Body of pancreas (tissue), 4 donors: ENCODE results near the gene NEK1. TPM values are rescaled to one million over a fixed set of nuclear protein-coding genes. Genes with fewer than 3 reads are reported as not detected.

Experiments
- ATAC-seq: fragments of 150-250 bp; one replicate; pipeline ENCODE4 v1.9.1; 2016
- DNase-seq, 4 donors: peaks; one replicate each; pipeline ENCODE4 v3.0.0-alpha.2; 2019
- H3K27ac ChIP-seq, 4 donors: fragments of 200-600 bp; sonication (generic); 1 replicate in 3 of 4; 2 replicates in 1 of 4; pipeline versions ENCODE4 v1.5.1 to v1.6.1; 2016 to 2019; ENCODE audit warnings: mild to moderate bottlenecking in 1 of 4, mixed read lengths in 1 of 4, moderate library complexity in 1 of 4
- H3K27me3 ChIP-seq, 2 donors: fragments of 200-600 bp; sonication (generic); one replicate each; pipeline ENCODE4 v1.6.0; 2016; ENCODE audit warnings: mild to moderate bottlenecking in 1 of 2
- H3K36me3 ChIP-seq, 2 donors: fragments of 200-600 bp; sonication (generic); replicated peaks in 1 of 2; 2 replicates each; pipeline ENCODE4 v1.5.1; 2016; ENCODE audit warnings: low read depth in 2 of 2; ENCODE audit not compliant: insufficient read depth in 1 of 2
- H3K4me1 ChIP-seq: fragments of 200-600 bp; sonication (generic); one replicate; pipeline ENCODE4 v1.6.0; 2016
- H3K4me3 ChIP-seq, 2 donors: fragments of 200-600 bp; sonication (generic); 1 replicate in 1 of 2; 2 replicates in 1 of 2; pipeline ENCODE4 v1.5.1; 2016 to 2019
- H3K9me3 ChIP-seq, 3 donors: fragments of 200-600 bp; sonication (generic); 1 replicate in 2 of 3; 2 replicates in 1 of 3; pipeline ENCODE4 v1.5.1; 2016
- POLR2A ChIP-seq, 3 donors: fragments of 450-650 bp; IDR thresholded peaks; one replicate each; pipeline ENCODE4 v1.6.1; 2016; ENCODE audit warnings: antibody characterized with exemption in 3 of 3, mild to moderate bottlenecking in 2 of 3
- WGBS, 2 donors: methylation state at CpG; one replicate each; pipeline ENCODE4 v1.1.5; 2017; 5-methylcytosine and 5-hydroxymethylcytosine counted together
- intact Hi-C: fragments of 100-400 bp; cut with DNase I; formaldehyde crosslinking; loops from one replicate; pipeline ENCODE4 v1.15.1; 2023
- total RNA-seq, 2 donors: library from RNA; depleted of rRNA; stranded (reverse); fragments of >200 nt; gene quantifications; one replicate each; pipeline ENCODE4 v1.1.0, GENCODE V29; 2016
- TF ChIP-seq, protein P1 (sequence below), 7 experiments: fragments of 450-650 bp in 4 of 7; fragments of 200-600 bp in 3 of 7; sonication (generic) in 3 of 7; IDR thresholded peaks; one replicate each; pipeline ENCODE4 v1.5.1; 2016 to 2019; ENCODE audit warnings: antibody characterized with exemption in 7 of 7

NEK1 gene
- total RNA-seq, 2 donors from 2014 or later, result 6.3 to 12.2 TPM

DNA sequence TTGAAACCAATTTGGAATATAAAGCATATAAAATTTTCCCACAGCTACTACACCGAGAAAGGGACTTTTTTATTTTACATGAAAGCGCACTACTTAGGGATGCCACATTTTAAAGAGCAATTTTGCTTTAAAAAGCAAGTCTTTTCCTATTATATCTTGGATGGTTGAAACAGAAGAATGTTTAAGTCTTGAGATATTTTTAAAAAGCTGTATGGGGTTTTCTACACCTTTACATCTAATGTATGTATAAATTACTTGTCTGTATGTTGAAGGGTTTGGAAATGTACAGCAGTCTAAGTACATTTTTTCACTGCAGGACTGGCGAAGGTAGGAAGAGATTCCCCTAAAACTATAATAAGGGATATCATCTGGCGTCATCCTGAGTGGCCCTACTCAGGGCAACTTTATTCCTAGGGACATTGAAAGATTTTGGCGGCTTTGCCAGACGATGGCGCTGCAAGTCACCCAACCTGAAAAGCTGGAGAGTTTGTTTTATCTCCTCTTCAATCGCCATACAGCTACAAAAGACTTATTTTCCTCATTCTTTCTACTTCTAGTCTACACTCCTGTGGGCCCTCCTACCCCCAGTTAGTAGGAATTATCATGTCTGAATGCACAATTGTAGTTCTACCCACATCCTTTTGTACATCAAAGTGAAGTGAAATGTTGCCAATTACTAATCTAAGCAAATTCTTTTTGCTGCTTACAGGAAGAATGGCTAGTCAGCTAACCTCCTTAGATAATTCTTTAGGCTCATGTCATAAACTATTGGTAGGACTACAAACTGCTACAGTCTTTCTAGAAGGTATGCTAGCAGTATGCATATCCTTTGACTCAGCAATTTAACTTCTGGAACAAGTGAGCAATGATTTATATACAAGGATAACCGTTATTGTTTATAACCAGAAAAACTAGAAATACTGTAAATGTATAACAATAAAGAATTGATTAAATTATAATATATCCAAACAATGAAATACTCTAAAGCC, 782 bp upstream of the NEK1 start:
- H3K27ac ChIP-seq, result peak overlapping the region; percentile 83 to 98 (median 90)
- H3K4me3 ChIP-seq, result peak overlapping the region; percentile 35 to 92
- intact Hi-C loops, result no loop called here
- H3K4me1 ChIP-seq, result peaks cover 23% of the 10 kb centered on the region
- no peaks in the 10 kb centered on the region for H3K36me3 ChIP-seq
- no peaks in the 10 kb centered on the region for H3K27me3 ChIP-seq
- TF ChIP-seq, protein P1, sequence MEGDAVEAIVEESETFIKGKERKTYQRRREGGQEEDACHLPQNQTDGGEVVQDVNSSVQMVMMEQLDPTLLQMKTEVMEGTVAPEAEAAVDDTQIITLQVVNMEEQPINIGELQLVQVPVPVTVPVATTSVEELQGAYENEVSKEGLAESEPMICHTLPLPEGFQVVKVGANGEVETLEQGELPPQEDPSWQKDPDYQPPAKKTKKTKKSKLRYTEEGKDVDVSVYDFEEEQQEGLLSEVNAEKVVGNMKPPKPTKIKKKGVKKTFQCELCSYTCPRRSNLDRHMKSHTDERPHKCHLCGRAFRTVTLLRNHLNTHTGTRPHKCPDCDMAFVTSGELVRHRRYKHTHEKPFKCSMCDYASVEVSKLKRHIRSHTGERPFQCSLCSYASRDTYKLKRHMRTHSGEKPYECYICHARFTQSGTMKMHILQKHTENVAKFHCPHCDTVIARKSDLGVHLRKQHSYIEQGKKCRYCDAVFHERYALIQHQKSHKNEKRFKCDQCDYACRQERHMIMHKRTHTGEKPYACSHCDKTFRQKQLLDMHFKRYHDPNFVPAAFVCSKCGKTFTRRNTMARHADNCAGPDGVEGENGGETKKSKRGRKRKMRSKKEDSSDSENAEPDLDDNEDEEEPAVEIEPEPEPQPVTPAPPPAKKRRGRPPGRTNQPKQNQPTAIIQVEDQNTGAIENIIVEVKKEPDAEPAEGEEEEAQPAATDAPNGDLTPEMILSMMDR (IDR thresholded peaks at IDR 0.05), result peak; percentile 46 to 75 (median 61)
- no peak for TF ChIP-seq POLR2A (IDR thresholded peaks at IDR 0.05)
- DNase-seq, result peak; percentile 56 to 79 (median 72)
- peak; percentile 62 for ATAC-seq
- no peaks in the 10 kb centered on the region for H3K9me3 ChIP-seq
- 2% methylated on average over 9 of the region's 9 CpGs for WGBS, 2 donors

- WGBS, 2 donors, result 13 to 16% methylated on average over 4 of the region's 4 CpGs
- Histone ChIP-seq H3K9me3 (no peaks in the 10 kb centered on the region), H3K4me1 (peaks cover 23% of the 10 kb centered on the region), H3K27ac (no peak overlapping the region), H3K4me3 (peak overlapping the region in 1 of 2 donors; percentile 7), H3K27me3 (no peaks in the 10 kb centered on the region), H3K36me3 (no peaks in the 10 kb centered on the region)
- DNase-seq, result no peak
- ATAC-seq, result no peak
- TF ChIP-seq POLR2A (IDR thresholded peaks at IDR 0.05), result no peak
- TF ChIP-seq, protein P1 (IDR thresholded peaks at IDR 0.05), result no peak
- intact Hi-C loops, result no loop called here
Measured at GRCh38 chr4:169611157-169611556, 1.2 kb downstream of the NEK1 start.

GRCh38 chr4:169604903-169605331, 7.5 kb downstream of the NEK1 start:
- H3K27me3 ChIP-seq, result no peaks in the 10 kb centered on the region
- no peak overlapping the region for H3K27ac ChIP-seq
- TF ChIP-seq POLR2A (IDR thresholded peaks at IDR 0.05), result no peak
- TF ChIP-seq, protein P1 (IDR thresholded peaks at IDR 0.05), result no peak
- H3K36me3 ChIP-seq, result no peaks in the 10 kb centered on the region
- intact Hi-C loops, result no loop called here
- no peak overlapping the region for H3K4me3 ChIP-seq
- 81 to 93% methylated on average over 1 of the region's 1 CpG for WGBS, 2 donors
- peaks cover 9% of the 10 kb centered on the region for H3K4me1 ChIP-seq
- ATAC-seq, result no peak
- no peaks in the 10 kb centered on the region for H3K9me3 ChIP-seq
- no peak for DNase-seq

DNA sequence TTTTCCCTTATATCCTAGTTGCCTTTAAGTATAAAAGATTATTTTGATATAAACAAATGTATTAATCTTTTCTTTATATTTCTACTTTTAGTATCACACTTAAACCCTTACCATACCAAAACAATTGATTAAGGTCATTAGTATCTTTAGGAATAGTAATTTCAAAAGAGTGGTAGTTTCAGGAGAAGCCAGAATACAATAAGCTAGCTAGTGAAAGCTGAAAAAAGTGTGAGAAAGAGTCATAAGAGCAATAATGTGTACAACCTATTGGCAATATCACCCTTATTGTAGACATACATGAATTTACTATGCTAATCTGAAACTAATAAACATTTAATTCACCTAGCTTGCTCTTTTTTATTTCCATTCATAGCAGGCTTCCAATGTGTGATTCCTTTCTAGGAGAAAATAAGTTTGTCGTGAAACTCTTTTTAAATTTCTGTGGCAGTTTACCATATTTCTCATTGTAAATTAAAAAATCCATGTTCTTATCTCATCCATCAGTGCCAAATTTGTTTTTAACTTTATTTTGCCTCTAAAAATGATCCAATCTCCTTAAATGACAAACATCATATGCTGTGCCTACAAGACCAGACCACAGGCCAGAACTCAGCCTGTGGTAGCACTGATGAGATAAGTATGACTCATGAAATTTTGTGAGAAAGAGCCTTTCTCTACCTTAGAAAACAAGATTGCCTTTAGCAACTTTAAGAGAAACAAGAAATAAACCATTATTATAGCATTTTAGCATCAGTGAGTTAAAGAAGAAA, 8.1 kb downstream of the NEK1 start:
- no peak overlapping the region for H3K4me3 ChIP-seq
- ATAC-seq (no peak), DNase-seq (no peak)
- H3K27me3 ChIP-seq, result no peaks in the 10 kb centered on the region
- no peak for TF ChIP-seq POLR2A (IDR thresholded peaks at IDR 0.05)
- TF ChIP-seq, protein P1 (IDR thresholded peaks at IDR 0.05), result no peak
- intact Hi-C loops, result no loop called here
- no peaks in the 10 kb centered on the region for H3K9me3 ChIP-seq
- WGBS, 2 donors, result 32 to 47% methylated on average over 1 of the region's 1 CpG
- H3K36me3 ChIP-seq, result no peaks in the 10 kb centered on the region
- H3K27ac ChIP-seq, result no peak overlapping the region
- peaks cover 9% of the 10 kb centered on the region for H3K4me1 ChIP-seq
